HepG2 (cell line): ENCODE measurements around the gene STK4. TPM values are rescaled to one million over a fixed set of nuclear protein-coding genes. Genes with fewer than 3 reads are reported as not detected.
A peak's percentile ranks its signal among the peaks of the same experiment; 100 is the strongest.

ENCODE experiments used
- DR1 ChIP-seq: sonication (generic); formaldehyde crosslinking; IDR thresholded peaks from 2 replicates; pipeline ENCODE4 v1.8.0; 2021; ENCODE audit warnings: mild to moderate bottlenecking, missing genetic modification reagents, inconsistent platforms
- DRAP1 ChIP-seq: IDR thresholded peaks from 2 replicates; pipeline ENCODE4 v1.6.1; 2016; ENCODE audit warnings: missing genetic modification reagents, missing compliant biosample characterization
- GZF1 ChIP-seq: sonication (generic); formaldehyde crosslinking; IDR thresholded peaks from 2 replicates; pipeline ENCODE4 v1.5.1; 2020; ENCODE audit warnings: mild to moderate bottlenecking, missing genetic modification reagents
- KLF13 ChIP-seq: sonication (generic); formaldehyde crosslinking; IDR thresholded peaks from 2 replicates; pipeline ENCODE4 v1.4.0; 2020; ENCODE audit warnings: mild to moderate bottlenecking, missing genetic modification reagents
- NFE2 ChIP-seq: sonication (generic); formaldehyde crosslinking; IDR thresholded peaks from 2 replicates; pipeline ENCODE4 v1.4.0; 2020; ENCODE audit warnings: missing genetic modification reagents
- NFRKB ChIP-seq: fragments of 450-650 bp; IDR thresholded peaks from 2 replicates; pipeline ENCODE4 v1.6.1; 2017
- NONO ChIP-seq, 2 experiments: fragments of 450-650 bp in 1 of 2; sonication (generic) in 1 of 2; formaldehyde crosslinking in 1 of 2; IDR thresholded peaks in 1 of 2; conservative IDR thresholded peaks in 1 of 2; 2 replicates each; pipeline versions ENCODE4 v1.6.1 to v1.8.0; 2017 to 2022; ENCODE audit warnings: mild to moderate bottlenecking in 1 of 2, missing genetic modification reagents in 1 of 2, moderate library complexity in 1 of 2
- NR3C1 ChIP-seq: sonication (generic); formaldehyde crosslinking; IDR thresholded peaks from 2 replicates; pipeline ENCODE4 v1.4.0; 2020; ENCODE audit warnings: missing genetic modification reagents
- PAXIP1 ChIP-seq: sonication (generic); formaldehyde crosslinking; conservative IDR thresholded peaks from 2 replicates; pipeline ENCODE4 v1.4.0; 2020; ENCODE audit warnings: mild to moderate bottlenecking, missing genetic modification reagents, moderate library complexity
- RBM39 ChIP-seq: fragments of 200-400 bp; formaldehyde crosslinking; IDR thresholded peaks from one replicate; pipeline ENCODE4 v1.6.1; 2018; ENCODE audit warnings: antibody characterized with exemption, mild to moderate bottlenecking, low read depth, low read length; ENCODE audit not compliant: poor library complexity, severe bottlenecking
- REST ChIP-seq, 2 experiments: IDR thresholded peaks; 2 replicates each; pipeline ENCODE4 v1.6.1; 2011 to 2012; ENCODE audit warnings: low read length in 2 of 2, borderline replicate concordance in 1 of 2, low read depth in 1 of 2, mild to moderate bottlenecking in 1 of 2, moderate library complexity in 1 of 2
- SP2 ChIP-seq: sonication (generic); formaldehyde crosslinking; IDR thresholded peaks from 2 replicates; pipeline ENCODE4 v1.5.1; 2020; ENCODE audit warnings: mild to moderate bottlenecking, missing genetic modification reagents
- ZBTB3 ChIP-seq: sonication (generic); formaldehyde crosslinking; IDR thresholded peaks from 2 replicates; pipeline ENCODE4 v1.4.0; 2020; ENCODE audit warnings: low read depth, mild to moderate bottlenecking, moderate library complexity, missing genetic modification reagents, borderline replicate concordance
- ZNF224 ChIP-seq: sonication (generic); formaldehyde crosslinking; IDR thresholded peaks from 2 replicates; pipeline ENCODE4 v1.5.0; 2020; ENCODE audit warnings: mild to moderate bottlenecking, missing genetic modification reagents
- ZNF616 ChIP-seq: sonication (generic); formaldehyde crosslinking; IDR thresholded peaks from 2 replicates; pipeline ENCODE4 v1.5.0; 2020; ENCODE audit warnings: low read depth, mild to moderate bottlenecking, missing genetic modification reagents
- ZZZ3 ChIP-seq: sonication (generic); formaldehyde crosslinking; IDR thresholded peaks from 2 replicates; pipeline ENCODE4 v1.4.0; 2020; ENCODE audit warnings: missing genetic modification reagents, mild to moderate bottlenecking, borderline replicate concordance
- polyA plus RNA-seq, 8 experiments: library from polyadenylated mRNA; depleted of rRNA in 3 of 8; stranded (reverse) in 7 of 8; unstranded in 1 of 8; fragments of >200 nt; fragmentation: Illumina TruSeq in 4 of 8; extraction: Trizol in 4 of 8; gene quantifications; 2 replicates each; pipeline versions ENCODE4 v1.2.1 to v1.2.3, GENCODE V29; 2011 to 2016; ENCODE audit warnings: low read depth in 4 of 8, missing spikeins in 1 of 8, mixed read lengths in 1 of 8; ENCODE audit not compliant: insufficient read depth in 1 of 8
- total RNA-seq, 5 experiments: library from RNA; depleted of rRNA; stranded (reverse); fragments of >200 nt; fragmentation: Illumina TruSeq; extraction: Trizol; gene quantifications; 2 replicates each; pipeline ENCODE4 v1.2.3, GENCODE V29; 2016; ENCODE audit warnings: low read depth in 1 of 5
- TF ChIP-seq, protein P1 (sequence below): sonication (generic); formaldehyde crosslinking; IDR thresholded peaks from 2 replicates; pipeline ENCODE4; 2020; ENCODE audit warnings: missing genetic modification reagents, mild to moderate bottlenecking, borderline replicate concordance

STK4 gene
- total and polyA plus RNA-seq, 2 of the 13 experiments (the other 11 are each of a cell fraction or from before 2014, with no cell fraction given), result 25.6 to 38.3 TPM

- peak; percentile 49; the same call in 1 of the 2 replicates for TF ChIP-seq PAXIP1
- TF ChIP-seq DR1, result peak; percentile 65; the same call in 1 of the 2 replicates
- no peak; the same call in 1 of the 2 replicates for TF ChIP-seq ZZZ3 (CRISPR knock-in tag)
- TF ChIP-seq, protein P1, sequence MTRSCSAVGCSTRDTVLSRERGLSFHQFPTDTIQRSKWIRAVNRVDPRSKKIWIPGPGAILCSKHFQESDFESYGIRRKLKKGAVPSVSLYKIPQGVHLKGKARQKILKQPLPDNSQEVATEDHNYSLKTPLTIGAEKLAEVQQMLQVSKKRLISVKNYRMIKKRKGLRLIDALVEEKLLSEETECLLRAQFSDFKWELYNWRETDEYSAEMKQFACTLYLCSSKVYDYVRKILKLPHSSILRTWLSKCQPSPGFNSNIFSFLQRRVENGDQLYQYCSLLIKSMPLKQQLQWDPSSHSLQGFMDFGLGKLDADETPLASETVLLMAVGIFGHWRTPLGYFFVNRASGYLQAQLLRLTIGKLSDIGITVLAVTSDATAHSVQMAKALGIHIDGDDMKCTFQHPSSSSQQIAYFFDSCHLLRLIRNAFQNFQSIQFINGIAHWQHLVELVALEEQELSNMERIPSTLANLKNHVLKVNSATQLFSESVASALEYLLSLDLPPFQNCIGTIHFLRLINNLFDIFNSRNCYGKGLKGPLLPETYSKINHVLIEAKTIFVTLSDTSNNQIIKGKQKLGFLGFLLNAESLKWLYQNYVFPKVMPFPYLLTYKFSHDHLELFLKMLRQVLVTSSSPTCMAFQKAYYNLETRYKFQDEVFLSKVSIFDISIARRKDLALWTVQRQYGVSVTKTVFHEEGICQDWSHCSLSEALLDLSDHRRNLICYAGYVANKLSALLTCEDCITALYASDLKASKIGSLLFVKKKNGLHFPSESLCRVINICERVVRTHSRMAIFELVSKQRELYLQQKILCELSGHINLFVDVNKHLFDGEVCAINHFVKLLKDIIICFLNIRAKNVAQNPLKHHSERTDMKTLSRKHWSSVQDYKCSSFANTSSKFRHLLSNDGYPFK, result peak; percentile 88
- peak; percentile 79; the same call in 1 of the 2 replicates for TF ChIP-seq ZBTB3
- peak; percentile 52; the same call in 1 of the 2 replicates for TF ChIP-seq SP2
- TF ChIP-seq RBM39, result peak; percentile 87
- peak; percentile 75; the same call in 1 of the 2 replicates for TF ChIP-seq KLF13 (CRISPR knock-in tag)
- TF ChIP-seq NONO (IDR thresholded peaks at IDR 0.05), result no peak
- peak; percentile 93 for TF ChIP-seq NONO (CRISPR knock-in tag; conservative IDR thresholded peaks at IDR 0.05)
- no peak; the same call in 1 of the 2 replicates for TF ChIP-seq NFE2 (CRISPR knock-in tag)
- TF ChIP-seq DRAP1 (CRISPR knock-in tag), result peak; percentile 94
- TF ChIP-seq REST (IDR thresholded peaks at IDR 0.05; ENCODE audit: borderline replicate concordance in 1 of 2, low read depth in 1 of 2, low read length in 2 of 2), result peak in 1 of 2 experiments; percentile 28; a peak in 1 of 4 replicates
- TF ChIP-seq NFRKB, result no peak
- no peak for TF ChIP-seq NR3C1
- TF ChIP-seq GZF1 (CRISPR knock-in tag), result peak; percentile 91
- peak; percentile 83; the same call in 1 of the 2 replicates for TF ChIP-seq ZNF224 (CRISPR knock-in tag)
- peak; percentile 96 for TF ChIP-seq ZNF616 (CRISPR knock-in tag)
Observed at GRCh38 chr20:44960103-44960852, 6.0 kb upstream of the STK4 start, which contains the start of gene TOMM34 (continued).
